H9 (cell line): ENCODE results near the gene LIPC. TPM values are rescaled to one million over a fixed set of nuclear protein-coding genes. Genes with fewer than 3 reads are reported as not detected.

ENCODE experiments used
- DNase-seq: peaks from one replicate; pipeline ENCODE4 v3.0.0-alpha.2; 2017
- H2AFZ ChIP-seq: one replicate; pipeline ENCODE4 v1.6.1; 2013; ENCODE audit warnings: mild to moderate bottlenecking, low read length, control low read depth, moderate library complexity
- H2AK5ac ChIP-seq: 2 replicates; pipeline ENCODE4 v1.6.1; 2013; ENCODE audit warnings: low read length, control low read depth, mixed read lengths; ENCODE audit not compliant: insufficient read length
- H2BK120ac ChIP-seq: one replicate; pipeline ENCODE4 v1.6.1; 2013; ENCODE audit warnings: low read depth, mild to moderate bottlenecking, low read length, control low read depth, inconsistent platforms; ENCODE audit not compliant: poor library complexity, severe bottlenecking
- H2BK12ac ChIP-seq: 2 replicates; pipeline ENCODE4 v1.6.1; 2013; ENCODE audit warnings: low read length, control low read depth, mixed read lengths, low read depth; ENCODE audit not compliant: insufficient read length
- H2BK15ac ChIP-seq: 2 replicates; pipeline ENCODE4 v1.6.1; 2013; ENCODE audit warnings: low read depth, low read length, control low read depth
- H2BK20ac ChIP-seq: one replicate; pipeline ENCODE4 v1.6.1; 2013; ENCODE audit warnings: low read depth, mild to moderate bottlenecking, low read length, control low read depth, inconsistent platforms; ENCODE audit not compliant: poor library complexity, severe bottlenecking
- H2BK5ac ChIP-seq: 2 replicates; pipeline ENCODE4 v1.6.1; 2013; ENCODE audit warnings: low read length, control low read depth, mixed read lengths; ENCODE audit not compliant: insufficient read length
- H3K14ac ChIP-seq: 2 replicates; pipeline ENCODE4 v1.6.1; 2013; ENCODE audit warnings: low read length, control low read depth; ENCODE audit not compliant: insufficient read depth
- H3K18ac ChIP-seq: 2 replicates; pipeline ENCODE4 v1.6.1; 2013; ENCODE audit warnings: low read depth, mild to moderate bottlenecking, mixed read lengths, low read length, control low read depth; ENCODE audit not compliant: insufficient read length
- H3K23ac ChIP-seq: 2 replicates; pipeline ENCODE4 v1.6.1; 2013; ENCODE audit warnings: low read length, control low read depth, mixed read lengths, low read depth; ENCODE audit not compliant: insufficient read length
- H3K23me2 ChIP-seq: 2 replicates; pipeline ENCODE4 v1.6.1; 2013; ENCODE audit warnings: low read depth, mild to moderate bottlenecking, mixed read lengths, low read length, control low read depth; ENCODE audit not compliant: insufficient read length, poor library complexity, severe bottlenecking
- H3K27ac ChIP-seq: 2 replicates; pipeline ENCODE4 v1.5.1; 2013; ENCODE audit warnings: low read length, control low read depth, mixed read lengths, low read depth; ENCODE audit not compliant: insufficient read length
- H3K27me3 ChIP-seq: 2 replicates; pipeline ENCODE4 v1.6.1; 2013; ENCODE audit warnings: low read length, control low read depth, inconsistent platforms; ENCODE audit not compliant: insufficient read depth
- H3K4ac ChIP-seq: 2 replicates; pipeline ENCODE4 v1.6.1; 2013; ENCODE audit warnings: low read depth, mild to moderate bottlenecking, control low read depth, inconsistent platforms, low read length, moderate library complexity
- H3K4me1 ChIP-seq: 2 replicates; pipeline ENCODE4 v1.6.1; 2013; ENCODE audit warnings: low read length, control low read depth, inconsistent platforms; ENCODE audit not compliant: insufficient read depth
- H3K4me2 ChIP-seq: 2 replicates; pipeline ENCODE4 v1.6.1; 2013; ENCODE audit warnings: low read length, control low read depth, mixed read lengths; ENCODE audit not compliant: insufficient read length, insufficient read depth
- H3K56ac ChIP-seq: 2 replicates; pipeline ENCODE4 v1.6.1; 2013; ENCODE audit warnings: low read depth, mild to moderate bottlenecking, mixed read lengths, low read length, control low read depth; ENCODE audit not compliant: insufficient read length
- H3K79me1 ChIP-seq: 2 replicates; pipeline ENCODE4 v1.6.1; 2013; ENCODE audit warnings: low read depth, mild to moderate bottlenecking, moderate library complexity, low read length, control low read depth, inconsistent platforms; ENCODE audit not compliant: insufficient read depth, poor library complexity, severe bottlenecking
- H3K79me2 ChIP-seq: 2 replicates; pipeline ENCODE4 v1.6.1; 2013; ENCODE audit warnings: low read length, control low read depth, inconsistent platforms; ENCODE audit not compliant: insufficient read depth
- H3K9ac ChIP-seq: 2 replicates; pipeline ENCODE4 v1.6.1; 2013; ENCODE audit warnings: low read length, control low read depth, mixed read lengths; ENCODE audit not compliant: insufficient read length; ENCODE audit errors: extremely low read depth
- H3K9me3 ChIP-seq: one replicate; pipeline ENCODE4 v1.6.1; 2013; ENCODE audit warnings: low read depth, low read length, inconsistent platforms; ENCODE audit not compliant: control insufficient read depth
- H3T11ph ChIP-seq: one replicate; pipeline ENCODE4 v1.6.1; 2013; ENCODE audit warnings: mild to moderate bottlenecking, low read length, control low read depth, inconsistent platforms
- H4K20me1 ChIP-seq: one replicate; pipeline ENCODE4 v1.6.1; 2013; ENCODE audit not compliant: control insufficient read depth, insufficient read length, insufficient read depth
- H4K5ac ChIP-seq: 2 replicates; pipeline ENCODE4 v1.6.1; 2013; ENCODE audit warnings: low read depth, mild to moderate bottlenecking, mixed read lengths, low read length, control low read depth; ENCODE audit not compliant: insufficient read length
- H4K8ac ChIP-seq: replicated peaks from 2 replicates; pipeline ENCODE4 v1.6.1; 2013; ENCODE audit warnings: low read length, control low read depth, mixed read lengths, low read depth; ENCODE audit not compliant: insufficient read length
- H4K91ac ChIP-seq: 2 replicates; pipeline ENCODE4 v1.6.1; 2013; ENCODE audit warnings: low read depth, mild to moderate bottlenecking, moderate library complexity, mixed read lengths, low read length, control low read depth; ENCODE audit not compliant: insufficient read length
- H3K27ac Mint-ChIP-seq, 3 experiments: 2 replicates in 2 of 3; 3 replicates in 1 of 3; pipeline ENCODE4 v1.8.0; 2020 to 2021; ENCODE audit warnings: mixed read lengths in 3 of 3, mild to moderate bottlenecking in 1 of 3, moderate library complexity in 1 of 3
- H3K27me3 Mint-ChIP-seq: 2 replicates; pipeline ENCODE4 v1.8.0; 2021; ENCODE audit warnings: low read depth, mild to moderate bottlenecking, moderate library complexity, mixed read lengths
- H3K36me3 Mint-ChIP-seq, 3 experiments: 2 replicates in 2 of 3; 3 replicates in 1 of 3; pipeline ENCODE4 v1.8.0; 2020 to 2021; ENCODE audit warnings: low read depth in 3 of 3, mixed read lengths in 3 of 3; ENCODE audit not compliant: insufficient read depth in 1 of 3
- H3K4me1 Mint-ChIP-seq, 2 experiments: 2 replicates each; pipeline ENCODE4 v1.8.0; 2020; ENCODE audit warnings: mixed read lengths in 2 of 2
- H3K4me3 Mint-ChIP-seq, 2 experiments: 2 replicates in 1 of 2; 3 replicates in 1 of 2; pipeline ENCODE4 v1.8.0; 2020 to 2021; ENCODE audit warnings: mild to moderate bottlenecking in 2 of 2, mixed read lengths in 2 of 2, moderate library complexity in 1 of 2
- H3K9me3 Mint-ChIP-seq, 2 experiments: 2 replicates in 1 of 2; 3 replicates in 1 of 2; pipeline ENCODE4 v1.8.0; 2020; ENCODE audit warnings: mild to moderate bottlenecking in 2 of 2, mixed read lengths in 2 of 2, moderate library complexity in 1 of 2
- CTCF ChIP-seq: fragments of 200-600 bp; sonication (generic); conservative IDR thresholded peaks from 3 replicates; pipeline ENCODE4 v1.8.0; 2021; ENCODE audit warnings: antibody characterized with exemption, mild to moderate bottlenecking
- WGBS: extraction: QIAGEN DNeasy Blood & Tissue Kit; methylation state at CpG from one replicate; pipeline ENCODE4 v1.1.7; 2013; ENCODE audit warnings: missing lambda C conversion rate, low lambda C conversion rate, mixed read lengths; ENCODE audit not compliant: insufficient read length; ENCODE audit errors: extremely low coverage; 5-methylcytosine and 5-hydroxymethylcytosine counted together
- total RNA-seq: library from RNA; stranded (reverse); gene quantifications from 2 replicates; pipeline ENCODE4 v1.2.1, GENCODE V29; 2021

Gene LIPC
- total RNA-seq, 1 experiment from 2014 or later, result not detected

DNA sequence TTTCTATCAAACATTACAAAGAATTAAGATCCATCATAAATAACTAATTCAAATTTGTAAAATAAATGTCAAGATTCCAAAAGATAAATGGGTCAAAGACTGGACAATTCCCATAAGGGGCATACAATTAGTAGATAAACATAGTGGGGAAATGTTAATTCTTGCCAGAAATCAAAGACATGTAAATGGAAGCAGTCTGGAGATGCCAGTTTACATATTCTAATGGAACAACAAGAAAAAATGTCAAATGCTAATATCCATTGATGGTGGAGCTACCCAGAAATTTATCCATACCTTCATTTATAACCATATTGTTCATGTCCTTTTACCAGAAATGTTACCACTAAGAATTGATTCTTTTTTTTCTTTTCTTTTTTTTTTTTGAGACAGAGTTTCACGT is 13.7 kb upstream of the LIPC start:
- no peaks in the 10 kb centered on the region for H3K9me3 ChIP-seq
- TF ChIP-seq CTCF, result no peak
- no peaks in the 10 kb centered on the region for H3K4me1 Mint-ChIP-seq
- no peaks in the 10 kb centered on the region for H4K20me1 ChIP-seq
- H2BK120ac ChIP-seq, result no peak overlapping the region
- H2AK5ac ChIP-seq, result no peak overlapping the region
- H3K27ac ChIP-seq, result no peak overlapping the region
- H3K4me1 ChIP-seq, result no peaks in the 10 kb centered on the region
- H4K91ac ChIP-seq, result no peak overlapping the region
- no peak overlapping the region for H3K23ac ChIP-seq
- no peak overlapping the region for H2AFZ ChIP-seq
- no peak overlapping the region for H3K18ac ChIP-seq
- no peak overlapping the region for H3K4me3 Mint-ChIP-seq
- H3K14ac ChIP-seq, result no peak overlapping the region
- no peak overlapping the region for H2BK12ac ChIP-seq
- no peak overlapping the region for H2BK20ac ChIP-seq
- H4K5ac ChIP-seq, result no peak overlapping the region
- no peak overlapping the region for H3K4me2 ChIP-seq
- H4K8ac ChIP-seq, result no peak overlapping the region
- H2BK15ac ChIP-seq, result no peak overlapping the region
- H3K27me3 ChIP-seq, result no peaks in the 10 kb centered on the region
- H3K79me2 ChIP-seq, result no peaks in the 10 kb centered on the region
- no peak overlapping the region for H3K4ac ChIP-seq
- H3K56ac ChIP-seq, result no peak overlapping the region
- H3K36me3 Mint-ChIP-seq, result peaks cover 0 to 11% (median 0%) of the 10 kb centered on the region in 3 experiments; a peak in 2 of 7 replicates
- no peak overlapping the region for H3K27ac Mint-ChIP-seq
- no peaks in the 10 kb centered on the region for H3K23me2 ChIP-seq
- no peaks in the 10 kb centered on the region for H3K79me1 ChIP-seq
- DNase-seq, result no peak
- H3K9ac ChIP-seq, result no peak overlapping the region
- H3K9me3 Mint-ChIP-seq, result peaks cover 4 to 7% of the 10 kb centered on the region in 2 experiments; a peak in 4 of 5 replicates
- H3K27me3 Mint-ChIP-seq, result no peaks in the 10 kb centered on the region
- WGBS, result no CpG with 5 or more reads among the region's 1 CpG
- no peak overlapping the region for H2BK5ac ChIP-seq
- no peak overlapping the region for H3T11ph ChIP-seq
